H1 (cell line): ENCODE results near the gene TCAIM. TPM values are rescaled to one million over a fixed set of nuclear protein-coding genes. Genes with fewer than 3 reads are reported as not detected.

Experiments
- CTCF ChIA-PET: fragments of 300-600 bp; sonication (Branson Sonifier 250); formaldehyde crosslinking; loops from one replicate; lab custom pipeline; 2021; ENCODE audit not compliant: partially characterized antibody; lab: Charles Lee
- POLR2A ChIA-PET: fragments of 300-600 bp; sonication (Branson Sonifier 250); formaldehyde crosslinking; loops from one replicate; lab custom pipeline; 2021; ENCODE audit warnings: inconsistent platforms; ENCODE audit not compliant: partially characterized antibody; lab: Charles Lee
- DNase-seq, 2 experiments: peaks; one replicate each; pipeline versions ENCODE4 v3.0.0 to v3.0.0-alpha.2; 2010 to 2022; ENCODE audit warnings: low spot score in 2 of 2, low read depth in 1 of 2, mixed read lengths in 1 of 2
- FAIRE-seq: peaks from 2 replicates; lab custom pipeline; 2011; peaks lifted over from hg19 to GRCh38; lab: Jason Lieb, UNC
- H2AFZ ChIP-seq: 2 replicates; pipeline ENCODE4 v1.8.1; 2012; ENCODE audit warnings: low read length, inconsistent platforms
- H2AK5ac ChIP-seq: 2 replicates; pipeline ENCODE4 v1.6.1; 2013; ENCODE audit warnings: low read depth, low read length
- H2BK120ac ChIP-seq: replicated peaks from 2 replicates; pipeline ENCODE3; 2013; ENCODE audit warnings: low read depth, low read length, inconsistent platforms
- H2BK12ac ChIP-seq: 2 replicates; pipeline ENCODE4 v1.6.1; 2013; ENCODE audit warnings: low read depth, low read length
- H2BK15ac ChIP-seq: 2 replicates; pipeline ENCODE4 v1.6.1; 2013; ENCODE audit warnings: low read length
- H2BK20ac ChIP-seq: 2 replicates; pipeline ENCODE4 v1.6.1; 2013; ENCODE audit warnings: low read length
- H2BK5ac ChIP-seq: 2 replicates; pipeline ENCODE4 v1.6.1; 2013; ENCODE audit warnings: low read depth, low read length
- H3K14ac ChIP-seq: 2 replicates; pipeline ENCODE4 v1.6.1; 2013; ENCODE audit warnings: inconsistent platforms; ENCODE audit not compliant: insufficient read length
- H3K18ac ChIP-seq: 2 replicates; pipeline ENCODE4 v1.6.1; 2013; ENCODE audit warnings: low read length; ENCODE audit errors: extremely low read depth
- H3K23ac ChIP-seq: 2 replicates; pipeline ENCODE4 v1.6.1; 2013; ENCODE audit warnings: inconsistent platforms; ENCODE audit not compliant: insufficient read length
- H3K23me2 ChIP-seq: 2 replicates; pipeline ENCODE4 v1.6.1; 2013; ENCODE audit warnings: low read depth, low read length
- H3K27ac ChIP-seq: 2 replicates; pipeline ENCODE4 v1.6.1; 2011; ENCODE audit warnings: low read depth, low read length, inconsistent platforms
- H3K27me3 ChIP-seq, 4 experiments: replicated peaks in 1 of 4; 1 replicate in 1 of 4; 2 replicates in 3 of 4; pipeline versions ENCODE4 v1.6.1 to v1.8.1; 2011 to 2013; ENCODE audit warnings: low read length in 3 of 4, mild to moderate bottlenecking in 3 of 4, inconsistent platforms in 2 of 4, mixed read lengths in 2 of 4, moderate library complexity in 1 of 4; ENCODE audit not compliant: control insufficient read depth in 3 of 4, insufficient read depth in 3 of 4; ENCODE audit errors: extremely low read depth in 1 of 4
- H3K36me3 ChIP-seq, 4 experiments: 2 replicates each; pipeline versions ENCODE4 v1.6.1 to v1.8.1; 2011 to 2013; ENCODE audit warnings: mild to moderate bottlenecking in 4 of 4, low read length in 3 of 4, moderate library complexity in 2 of 4, control low read depth in 1 of 4, inconsistent platforms in 1 of 4; ENCODE audit not compliant: insufficient read depth in 4 of 4, control insufficient read depth in 2 of 4
- H3K4ac ChIP-seq: replicated peaks from 2 replicates; pipeline ENCODE3; 2013; ENCODE audit warnings: low read length, low read depth, mixed read lengths, inconsistent platforms; ENCODE audit not compliant: insufficient read length
- H3K4me1 ChIP-seq, 4 experiments: replicated peaks in 1 of 4; 1 replicate in 1 of 4; 2 replicates in 3 of 4; pipeline versions ENCODE4 v1.6.1 to v1.8.1; 2011 to 2013; ENCODE audit warnings: low read length in 3 of 4, inconsistent platforms in 2 of 4, mixed read lengths in 1 of 4; ENCODE audit not compliant: insufficient read depth in 4 of 4, control insufficient read depth in 3 of 4
- H3K4me2 ChIP-seq, 2 experiments: 2 replicates each; pipeline versions ENCODE4 v1.6.1 to v1.8.1; 2011 to 2013; ENCODE audit warnings: low read depth in 2 of 2, low read length in 2 of 2, control low read depth in 1 of 2, inconsistent platforms in 1 of 2, mild to moderate bottlenecking in 1 of 2; ENCODE audit not compliant: insufficient read depth in 1 of 2
- H3K4me3 ChIP-seq, 4 experiments: fragments of 200-600, 300-600 bp in 1 of 4; sonication (generic), shearing (Covaris generic), sonication (Bioruptor Twin) in 1 of 4; 2 replicates each; pipeline versions ENCODE4 v1.5.1 to v1.8.1; 2011 to 2016; ENCODE audit warnings: low read length in 4 of 4, low read depth in 3 of 4, control low read depth in 2 of 4, inconsistent platforms in 2 of 4, mild to moderate bottlenecking in 2 of 4, mixed read lengths in 1 of 4, moderate library complexity in 1 of 4; ENCODE audit not compliant: insufficient read depth in 2 of 4; ENCODE audit errors: extremely low read depth in 1 of 4
- H3K56ac ChIP-seq: replicated peaks from 2 replicates; pipeline ENCODE3; 2013; ENCODE audit warnings: low read depth, mild to moderate bottlenecking, mixed read lengths, low read length, inconsistent platforms; ENCODE audit not compliant: insufficient read length
- H3K79me1 ChIP-seq: 2 replicates; pipeline ENCODE4 v1.6.1; 2013; ENCODE audit warnings: low read depth, low read length, control low read depth
- H3K79me2 ChIP-seq, 2 experiments: 2 replicates each; pipeline versions ENCODE4 v1.6.1 to v1.8.1; 2012 to 2013; ENCODE audit warnings: low read length in 2 of 2, mild to moderate bottlenecking in 2 of 2, inconsistent platforms in 1 of 2; ENCODE audit not compliant: insufficient read depth in 2 of 2, control insufficient read depth in 1 of 2
- H3K9ac ChIP-seq, 4 experiments: replicated peaks in 1 of 4; 1 replicate in 1 of 4; 2 replicates in 3 of 4; pipeline versions ENCODE4 v1.6.1 to v1.8.1; 2011 to 2013; ENCODE audit warnings: low read depth in 3 of 4, low read length in 3 of 4, control low read depth in 2 of 4, mild to moderate bottlenecking in 2 of 4, moderate library complexity in 2 of 4, inconsistent platforms in 1 of 4; ENCODE audit errors: extremely low read depth in 1 of 4
- H3K9me3 ChIP-seq, 2 experiments: 2 replicates each; pipeline versions ENCODE4 v1.6.1 to v1.8.1; 2012 to 2013; ENCODE audit warnings: mild to moderate bottlenecking in 2 of 2, moderate library complexity in 2 of 2, control low read depth in 1 of 2, inconsistent platforms in 1 of 2, low read depth in 1 of 2, low read length in 1 of 2, mixed read lengths in 1 of 2; ENCODE audit not compliant: insufficient read depth in 2 of 2
- H4K20me1 ChIP-seq, 2 experiments: replicated peaks in 1 of 2; 2 replicates each; pipeline versions ENCODE3 to v1.8.1; 2011 to 2013; ENCODE audit warnings: inconsistent platforms in 2 of 2, low read length in 2 of 2, mild to moderate bottlenecking in 1 of 2; ENCODE audit not compliant: insufficient read depth in 2 of 2, control insufficient read depth in 1 of 2
- H4K5ac ChIP-seq: 2 replicates; pipeline ENCODE4 v1.6.1; 2013; ENCODE audit warnings: low read length, low read depth, mixed read lengths, inconsistent platforms; ENCODE audit not compliant: insufficient read length
- H4K8ac ChIP-seq: 2 replicates; pipeline ENCODE4 v1.8.0; 2013; ENCODE audit warnings: mild to moderate bottlenecking, moderate library complexity, low read length, inconsistent platforms; ENCODE audit not compliant: insufficient read depth; ENCODE audit errors: extremely low read depth
- H4K91ac ChIP-seq: replicated peaks from 2 replicates; pipeline ENCODE3; 2013; ENCODE audit warnings: low read length, mixed read lengths, inconsistent platforms; ENCODE audit not compliant: insufficient read length
- HDAC2 ChIP-seq, 2 experiments: fragments of 300-600 bp in 1 of 2; sonication (generic) in 1 of 2; IDR thresholded peaks; 2 replicates each; pipeline ENCODE4 v1.6.1; 2011 to 2012; ENCODE audit warnings: low read depth in 2 of 2, low read length in 2 of 2, mild to moderate bottlenecking in 2 of 2, moderate library complexity in 2 of 2, borderline replicate concordance in 1 of 2, inconsistent platforms in 1 of 2
- HDAC6 ChIP-seq: IDR thresholded peaks from one replicate; pipeline ENCODE4 v1.7.1; 2012; ENCODE audit warnings: low read depth, mild to moderate bottlenecking, inconsistent platforms, low read length, moderate library complexity
- JUN ChIP-seq: IDR thresholded peaks from 2 replicates; pipeline ENCODE4 v1.6.1; 2011; ENCODE audit warnings: low read depth, mild to moderate bottlenecking, improper control_type of control experiment, low read length
- KDM5A ChIP-seq: fragments of 200-600 bp; IDR thresholded peaks from 2 replicates; pipeline ENCODE4 v1.7.1; 2012; ENCODE audit warnings: mild to moderate bottlenecking, low read length, inconsistent platforms, mixed read lengths
- MAFK ChIP-seq: IDR thresholded peaks from 2 replicates; pipeline ENCODE4 v1.6.1; 2012; ENCODE audit warnings: low read depth, mild to moderate bottlenecking, improper control_type of control experiment, low read length
- POLR2A ChIP-seq, 2 experiments: IDR thresholded peaks; 1 replicate in 1 of 2; 2 replicates in 1 of 2; pipeline ENCODE4 v1.6.1; 2011; ENCODE audit warnings: low read depth in 2 of 2, low read length in 2 of 2, mild to moderate bottlenecking in 2 of 2; ENCODE audit errors: control extremely low read depth in 1 of 2
- POLR2AphosphoS5 ChIP-seq: IDR thresholded peaks from 2 replicates; pipeline ENCODE4 v1.6.1; 2011; ENCODE audit warnings: low read depth, low read length
- POU5F1 ChIP-seq: IDR thresholded peaks from 2 replicates; pipeline ENCODE4 v1.6.1; 2011; ENCODE audit warnings: low read depth, mild to moderate bottlenecking, low read length, moderate library complexity
- RFX5 ChIP-seq: IDR thresholded peaks from 2 replicates; pipeline ENCODE4 v1.6.1; 2011; ENCODE audit warnings: low read depth, low read length, improper control_type of control experiment, borderline replicate concordance
- SIRT6 ChIP-seq: IDR thresholded peaks from one replicate; pipeline ENCODE4 v1.7.1; 2012; ENCODE audit warnings: low read length, inconsistent platforms
- SP4 ChIP-seq: IDR thresholded peaks from 2 replicates; pipeline ENCODE4 v1.6.1; 2012; ENCODE audit warnings: low read length, inconsistent platforms
- TAF1 ChIP-seq: IDR thresholded peaks from 2 replicates; pipeline ENCODE4 v1.6.1; 2011; ENCODE audit warnings: mild to moderate bottlenecking, low read depth, low read length
- TBP ChIP-seq: IDR thresholded peaks from 2 replicates; pipeline ENCODE4 v1.6.1; 2011; ENCODE audit warnings: low read depth, low read length, improper control_type of control experiment
- TEAD4 ChIP-seq: IDR thresholded peaks from 2 replicates; pipeline ENCODE4 v1.6.1; 2012; ENCODE audit warnings: low read depth, low read length, inconsistent platforms, mixed read lengths
- YY1 ChIP-seq: IDR thresholded peaks from 2 replicates; pipeline ENCODE4 v1.6.1; 2011; ENCODE audit warnings: low read depth, mild to moderate bottlenecking, low read length
- WGBS, 2 experiments: shearing (Covaris generic) in 1 of 2; methylation state at CpG; one replicate each; pipeline versions ENCODE4 v1.1.6 to v1.1.7; 2013 to 2015; ENCODE audit warnings: low lambda C conversion rate in 2 of 2, mixed read lengths in 2 of 2, inconsistent platforms in 1 of 2, low coverage in 1 of 2, missing lambda C conversion rate in 1 of 2; ENCODE audit not compliant: insufficient replicate concordance in 2 of 2, insufficient coverage in 1 of 2, insufficient read length in 1 of 2; ENCODE audit errors: extremely low coverage in 1 of 2, missing lambda C conversion rate in 1 of 2; 5-methylcytosine and 5-hydroxymethylcytosine counted together
- polyA plus RNA-seq, 7 experiments: library from polyadenylated mRNA; depleted of rRNA in 3 of 7; stranded (reverse) in 5 of 7; unstranded in 2 of 7; fragments of >200 nt in 5 of 7; fragments of 200-250 nt in 2 of 7; gene quantifications; 1 replicate in 5 of 7; 2 replicates in 1 of 7; 4 replicates in 1 of 7; pipeline versions ENCODE4 v1.2.1 to v1.2.3, GENCODE V29; 2011 to 2013; ENCODE audit warnings: missing spikeins in 2 of 7, mixed read lengths in 2 of 7
- total RNA-seq: library from RNA; stranded (reverse); fragmentation: NEBNext Ultra II Directional; extraction: Animal tissue kit (Norgen Biotek cat#: 25700); gene quantifications from 2 replicates; pipeline ENCODE4 v1.2.1, GENCODE V29; 2021

Gene TCAIM
- total and polyA plus RNA-seq, 2 of the 8 experiments (the other 6 are each of a cell fraction or from before 2014, with no cell fraction given): 6.9 to 22.1 TPM

DNA sequence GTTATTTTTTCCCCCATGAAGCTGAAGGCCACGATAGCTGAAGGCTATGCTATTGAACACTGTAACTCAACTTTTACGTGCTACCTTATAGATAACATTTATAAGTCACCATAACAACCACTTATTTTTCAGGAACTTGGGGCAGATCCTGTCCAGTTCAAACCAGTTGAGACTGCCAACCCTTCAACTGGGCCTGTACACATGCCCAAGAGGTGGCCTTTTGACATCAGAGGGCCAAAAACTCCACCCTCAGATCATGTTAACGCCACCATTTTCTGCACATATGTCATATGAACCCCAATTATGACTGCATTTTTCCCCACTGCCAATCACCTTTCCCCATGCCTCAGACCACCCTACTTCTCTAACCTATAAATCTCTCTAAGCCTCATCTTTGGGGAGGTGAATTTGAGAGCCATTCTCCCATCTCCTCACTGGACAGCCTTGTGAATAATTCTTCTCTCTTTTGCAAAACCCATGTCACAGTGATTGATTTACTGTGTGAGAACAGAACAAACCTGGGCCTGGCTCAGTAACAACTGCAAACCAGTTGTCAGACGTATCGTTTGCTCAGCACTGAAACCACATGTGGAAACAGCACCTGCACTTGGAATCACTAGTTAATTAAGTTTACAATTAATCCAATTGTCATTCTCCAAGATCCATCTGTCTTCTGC lies 96.4 kb downstream of the TCAIM start:
- Histone ChIP-seq H3K4me2 (no peak overlapping the region), H3K27ac (no peak overlapping the region), H3K9me3 (no peaks in the 10 kb centered on the region), H4K91ac (no peak overlapping the region), H2AK5ac (no peak overlapping the region), H2BK12ac (no peak overlapping the region), H3K36me3 (no peaks in the 10 kb centered on the region; a peak in 1 of 8 replicates), H3K23me2 (0 out of 2 replicates have a peak, but pooled peaks cover 1% of the 10 kb centered on the region), H3K79me2 (no peaks in the 10 kb centered on the region), H2BK15ac (no peak overlapping the region), H3K79me1 (no peaks in the 10 kb centered on the region), H3K23ac (no peak overlapping the region), H2AFZ (no peak overlapping the region), H3K4ac (no peak overlapping the region), H4K5ac (no peak overlapping the region), H4K20me1 (no peaks in the 10 kb centered on the region), H3K14ac (no peak overlapping the region), H4K8ac (no peak overlapping the region), H3K18ac (no peak overlapping the region), H3K56ac (no peak overlapping the region), H2BK5ac (no peak overlapping the region), H2BK120ac (no peak overlapping the region), H3K4me1 (no peaks in the 10 kb centered on the region), H2BK20ac (no peak overlapping the region), H3K27me3 (no peaks in the 10 kb centered on the region), H3K9ac (no peak overlapping the region), H3K4me3 (no peak overlapping the region)
- POLR2A ChIA-PET: interaction anchor here (0.8 kb wide), 1 partner anchor 8 kb away, joined by 3 read pairs; no protein-coding TSS in a partner anchor
- FAIRE-seq (no peak), DNase-seq (no peak)
- 95% methylated on average over 5 of the region's 5 CpGs; no CpG with 5 or more reads in 1 of the 2 experiments for WGBS, 2 experiments
- CTCF ChIA-PET: interaction anchor here (0.8 to 1.2 kb wide), 3 partner anchors 10 to 1225 kb away, joined by 3 to 4 read pairs (median 4); no protein-coding TSS in a partner anchor
- TF ChIP-seq TBP: no peak
- no peak for TF ChIP-seq JUN
- TF ChIP-seq TEAD4: no peak
- no peak for TF ChIP-seq POLR2AphosphoS5
- TF ChIP-seq POLR2A (IDR thresholded peaks at IDR 0.05; ENCODE audit: control extremely low read depth in 1 of 2, low read depth in 2 of 2, low read length in 2 of 2): no peak
- no peak for TF ChIP-seq HDAC2 (IDR thresholded peaks at IDR 0.05; ENCODE audit: borderline replicate concordance in 1 of 2, low read depth in 2 of 2, low read length in 2 of 2)
- no peak for TF ChIP-seq YY1
- no peak for TF ChIP-seq SP4
- TF ChIP-seq KDM5A: no peak
- no peak for TF ChIP-seq TAF1
- no peak for TF ChIP-seq SIRT6
- no peak for TF ChIP-seq RFX5
- TF ChIP-seq POU5F1: no peak
- no peak for TF ChIP-seq MAFK
- no peak for TF ChIP-seq HDAC6
